GF-D8 (cell line): ENCODE results near the gene PREPL.
"Not testable (repeated sequence)": the region's sequence is repeated elsewhere in the genome, so short reads cannot be mapped to it uniquely, and the experiment has no call there.

Experiments used
- DNase-seq: peaks from one replicate; lab custom pipeline; 2025; lab: John Stamatoyannopoulos, UW

PREPL gene

DNA sequence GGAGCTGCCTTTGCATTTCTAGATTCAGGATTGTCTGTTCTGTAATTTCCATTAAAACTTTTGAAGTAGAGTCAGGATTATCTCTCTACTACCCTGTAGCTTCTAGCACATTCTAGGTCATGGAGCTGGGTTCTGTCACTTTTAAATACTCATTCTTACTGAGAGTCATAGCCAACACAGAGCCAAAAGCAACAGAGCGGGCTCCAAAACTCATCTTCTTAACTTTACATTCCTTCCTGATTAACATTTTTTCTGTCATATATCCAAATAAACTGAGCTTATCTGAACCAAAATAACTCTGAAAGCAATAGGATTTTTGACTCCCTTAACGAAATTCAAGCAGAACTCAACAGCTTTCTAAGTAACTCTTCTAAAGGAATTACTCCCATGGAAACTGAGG lies 12.9 kb downstream of the PREPL start:
- DNase-seq, result no peak

DNA sequence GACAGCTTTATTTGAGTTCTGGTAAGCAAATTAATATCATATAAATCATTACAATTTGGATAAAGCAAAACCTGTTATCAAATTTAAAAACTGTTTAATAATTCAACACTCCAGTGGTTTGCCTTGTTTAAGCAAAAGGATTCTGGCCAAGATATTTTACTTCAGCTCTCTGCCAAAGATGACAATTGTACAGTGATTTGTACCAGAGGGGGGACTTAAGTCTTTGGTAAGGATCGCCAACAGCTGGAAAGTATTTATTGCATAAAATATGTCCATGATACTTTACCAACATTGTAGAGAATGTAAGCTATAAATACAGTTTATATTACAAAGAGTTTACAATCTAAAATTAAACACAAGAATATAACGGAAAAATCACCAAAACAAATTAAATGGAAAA lies 13.8 kb downstream of the PREPL start:
- no peak for DNase-seq

DNA sequence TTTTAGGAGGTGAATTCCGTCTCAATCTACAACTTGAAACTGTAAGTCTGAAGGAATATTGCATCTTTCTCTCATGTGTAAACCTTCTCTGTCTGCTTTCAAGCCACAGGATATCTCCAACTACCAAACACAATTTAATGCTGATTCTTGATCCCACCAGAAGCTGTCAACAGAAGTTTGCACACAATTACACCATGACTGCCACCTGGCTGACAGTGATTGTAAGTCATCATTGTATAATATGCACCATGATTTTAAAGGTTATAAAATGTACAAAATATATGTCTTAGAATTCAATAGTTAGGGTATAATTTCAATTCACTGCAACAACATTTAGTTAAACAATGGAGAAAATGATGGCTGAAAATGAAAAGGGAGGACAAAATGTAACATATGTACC lies 18.4 kb downstream of the PREPL start:
- no peak for DNase-seq

DNA sequence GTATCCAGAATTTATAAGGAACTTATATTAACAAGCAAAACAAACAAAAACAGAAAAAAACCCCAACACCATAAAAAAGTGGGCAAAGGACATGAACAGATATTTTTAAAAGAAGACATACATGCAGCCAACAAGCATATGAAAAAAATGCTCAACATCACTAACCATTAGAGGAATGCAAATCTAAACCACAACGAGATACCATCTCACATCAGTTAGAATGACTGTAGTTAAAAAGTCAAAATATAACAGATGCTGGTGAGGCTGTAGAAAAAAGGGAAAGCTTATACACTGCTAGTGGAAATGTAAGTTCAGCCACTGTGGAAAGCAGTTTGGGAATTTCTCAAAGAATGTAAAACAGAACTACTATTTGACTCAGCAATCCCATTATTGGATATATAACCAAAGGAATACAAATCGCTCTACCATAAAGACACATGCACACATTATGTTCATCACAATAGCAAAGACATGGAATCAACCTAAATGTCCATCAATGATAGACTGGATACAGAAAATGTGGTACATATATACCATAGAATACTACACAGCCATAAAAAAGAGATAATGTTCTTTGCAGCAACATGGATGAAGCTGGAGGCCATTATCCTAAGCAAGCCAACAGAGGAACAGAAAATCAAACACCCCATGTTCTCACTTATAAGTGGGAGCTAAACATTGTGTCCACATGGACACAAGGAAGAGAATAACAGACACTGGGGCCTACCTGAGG lies 25.3 kb downstream of the PREPL start:
- DNase-seq, result no peak

DNA sequence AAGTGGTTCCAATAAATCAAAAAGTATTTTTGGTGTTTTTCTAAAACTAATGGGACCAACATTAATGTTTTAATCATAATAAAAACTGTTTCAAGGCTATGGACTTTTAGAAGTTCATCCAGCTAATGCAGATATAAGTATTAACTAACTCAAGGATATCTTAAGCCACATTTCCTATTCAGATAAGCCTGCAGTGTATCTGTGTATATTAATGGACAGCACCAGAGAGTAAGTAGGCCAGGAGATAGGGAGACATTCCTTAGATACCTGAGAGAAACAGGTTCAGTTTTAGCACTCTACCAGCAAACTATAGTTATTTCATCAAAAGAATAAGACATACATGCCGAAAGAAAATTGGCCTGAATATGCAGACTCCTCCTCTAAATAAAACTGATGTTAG lies 27.3 kb downstream of the PREPL start:
- DNase-seq, result no peak

DNA sequence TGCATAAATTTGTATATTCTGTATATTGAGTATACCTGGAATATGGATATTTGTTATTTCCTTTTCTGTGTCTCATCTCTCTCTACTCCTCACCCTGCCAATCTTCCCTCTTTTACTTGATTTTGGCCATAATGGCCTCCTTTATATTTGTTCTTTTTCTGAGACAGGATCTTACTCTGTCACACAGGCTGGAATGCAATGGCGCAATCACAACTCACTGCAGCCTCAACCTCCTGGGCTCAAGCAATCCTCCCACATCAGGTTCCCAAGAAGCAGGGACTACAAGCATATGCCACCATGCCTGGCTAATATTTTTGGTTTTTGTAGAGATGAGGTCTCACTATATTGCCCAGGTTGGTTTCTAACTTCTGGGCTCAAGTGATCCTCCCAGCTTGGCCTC lies 30.5 kb downstream of the PREPL start:
- DNase-seq, result no peak

DNA sequence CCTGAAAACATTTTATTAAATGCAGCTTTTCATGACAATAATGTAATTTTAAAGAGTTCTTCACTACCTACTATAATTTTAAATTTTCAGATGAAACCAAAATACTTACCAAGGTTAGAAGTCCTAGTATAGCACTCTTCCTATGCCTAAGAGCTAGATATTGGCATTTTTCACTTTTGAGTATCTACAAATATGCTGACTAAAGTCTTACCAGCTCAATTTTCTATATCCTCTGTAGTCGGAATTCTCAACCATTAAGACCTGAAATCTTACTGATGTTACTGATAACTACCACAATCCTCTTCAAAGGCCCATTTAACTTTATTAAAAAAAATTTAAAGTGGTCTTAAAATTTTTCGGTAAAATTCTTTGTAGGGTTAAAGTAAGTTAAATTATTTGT lies 32.0 kb downstream of the PREPL start:
- DNase-seq, result no peak

DNA sequence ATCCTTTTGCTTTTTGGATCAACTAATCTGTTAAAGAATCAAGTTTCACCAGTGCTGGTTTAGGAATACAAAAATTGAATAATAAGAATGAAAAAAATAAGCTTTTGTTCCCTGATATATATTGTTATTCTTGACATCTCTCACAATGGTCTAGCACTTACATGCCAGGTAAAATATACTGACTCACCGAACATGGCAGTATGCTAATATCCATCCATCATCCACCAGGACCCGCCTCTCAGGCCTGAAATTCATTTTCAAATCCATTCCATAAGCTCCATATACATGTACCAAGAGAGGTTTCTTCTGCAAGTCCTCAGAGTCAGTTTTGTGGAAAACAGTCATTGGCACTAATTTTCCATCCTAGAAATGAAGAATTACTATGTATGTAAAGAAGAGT lies 32.5 kb downstream of the PREPL start:
- DNase-seq, result no peak

DNA sequence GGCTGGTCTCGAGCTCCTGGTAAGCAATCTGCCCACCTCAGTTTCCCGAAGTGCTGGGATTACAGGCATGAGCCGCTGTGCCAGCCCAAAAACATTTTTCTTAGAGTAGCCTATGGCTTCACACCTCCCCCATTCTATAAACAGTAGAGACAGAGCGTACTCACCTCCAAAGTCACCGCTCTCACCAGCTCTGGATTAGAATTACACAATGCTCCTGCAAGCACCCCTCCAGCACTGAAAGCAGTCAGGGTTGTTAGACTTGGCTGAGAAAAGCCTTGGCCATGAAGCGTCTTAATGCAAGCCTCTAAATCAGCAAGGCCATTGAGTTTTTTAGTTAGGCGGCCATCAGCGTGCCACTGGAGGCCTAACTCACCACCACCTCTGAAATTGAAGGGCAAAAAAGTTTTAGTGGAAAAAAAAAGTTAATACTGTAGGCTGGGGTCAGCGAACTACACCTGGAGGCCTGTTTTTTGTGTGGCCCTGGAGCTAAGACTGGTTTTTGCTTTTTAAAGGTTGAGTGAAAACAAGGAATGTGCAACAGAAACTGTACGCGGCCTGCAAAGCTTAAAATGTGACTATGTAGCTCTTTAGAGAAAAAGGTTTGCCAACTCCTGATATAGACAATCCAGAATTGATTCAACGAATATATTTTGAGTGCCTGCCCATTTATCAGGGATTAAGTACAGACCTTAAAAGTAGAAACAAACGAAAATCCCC lies 34.6 kb downstream of the PREPL start:
- no peak for DNase-seq

DNA sequence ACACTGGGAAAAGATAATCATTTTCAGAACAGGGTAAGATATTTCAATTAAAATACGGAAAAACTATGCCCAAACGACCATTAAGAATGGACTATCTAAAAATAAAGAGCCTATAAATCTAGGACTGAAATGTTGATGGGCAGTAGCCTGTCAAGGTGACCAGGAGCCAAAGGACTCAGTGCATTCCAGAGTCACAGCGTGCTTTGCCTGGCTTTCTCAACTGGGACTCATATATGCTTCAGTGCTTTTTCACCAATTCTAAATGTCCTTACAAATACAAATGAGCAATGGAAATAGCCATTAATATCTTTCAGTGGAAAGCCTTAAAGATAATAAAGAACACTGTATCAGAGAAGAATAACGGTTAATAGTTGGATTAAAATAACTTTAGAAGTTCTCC lies 35.4 kb downstream of the PREPL start:
- DNase-seq, result no peak

DNA sequence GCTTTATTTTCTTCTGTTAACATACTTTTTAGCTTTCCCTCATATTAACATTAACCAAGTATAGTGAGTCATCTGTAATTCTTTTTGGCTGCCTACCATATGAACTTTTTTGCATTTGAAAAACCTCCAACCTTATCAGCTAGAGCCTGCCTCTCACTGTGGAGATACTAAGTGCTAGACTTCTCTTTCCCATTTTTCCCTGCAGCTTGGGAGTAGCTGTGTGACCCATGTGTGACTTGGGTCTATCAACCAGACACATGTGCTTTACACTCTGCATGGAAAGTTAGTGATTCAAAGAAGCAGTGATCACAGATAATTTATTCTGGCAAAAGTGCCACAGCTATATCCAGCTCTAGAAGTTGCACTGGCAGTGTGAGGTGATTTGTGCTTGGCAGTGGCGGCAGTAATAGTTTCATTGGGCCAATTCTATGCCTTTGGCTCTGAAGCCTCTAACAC lies 36.3 kb downstream of the PREPL start:
- no peak for DNase-seq

DNA sequence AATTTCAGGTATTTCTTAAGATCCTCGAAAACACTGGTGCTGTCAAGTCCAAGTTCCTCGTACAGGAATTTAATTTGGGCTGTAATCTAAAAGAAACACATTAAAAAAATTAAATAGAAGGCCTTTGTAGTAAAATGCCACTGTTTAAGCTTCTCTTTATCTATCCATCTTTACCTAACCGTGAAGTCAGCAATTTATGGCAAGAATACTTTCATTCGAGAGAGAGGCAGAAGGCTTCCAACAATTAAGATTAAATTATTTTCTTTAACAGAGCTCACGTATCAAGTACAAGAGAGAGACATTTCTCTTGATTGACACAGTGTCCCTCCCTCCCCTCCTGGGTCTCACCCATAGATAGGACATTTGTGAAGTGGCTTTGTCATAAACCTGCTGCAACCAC lies 39.9 kb downstream of the PREPL start:
- no peak for DNase-seq

DNA sequence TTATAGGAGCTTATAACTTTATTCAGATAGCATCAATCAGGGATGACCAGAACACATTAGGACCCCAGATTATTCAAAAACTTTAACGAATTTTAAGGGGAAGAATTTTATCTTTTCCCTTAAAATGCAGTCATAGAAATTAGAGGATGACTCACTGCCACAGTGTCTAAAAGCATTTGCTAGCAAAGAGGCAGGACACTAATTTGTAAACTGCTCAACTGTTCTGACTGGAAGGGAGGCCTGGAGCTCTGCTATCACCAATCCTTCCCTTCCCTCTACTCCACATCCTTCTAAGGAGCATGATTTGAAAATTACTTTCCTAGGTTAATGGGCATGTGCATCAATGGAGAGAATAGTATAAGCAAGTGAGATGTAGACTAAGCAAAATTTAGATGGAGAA lies 40.5 kb downstream of the PREPL start:
- DNase-seq, result no peak

DNA sequence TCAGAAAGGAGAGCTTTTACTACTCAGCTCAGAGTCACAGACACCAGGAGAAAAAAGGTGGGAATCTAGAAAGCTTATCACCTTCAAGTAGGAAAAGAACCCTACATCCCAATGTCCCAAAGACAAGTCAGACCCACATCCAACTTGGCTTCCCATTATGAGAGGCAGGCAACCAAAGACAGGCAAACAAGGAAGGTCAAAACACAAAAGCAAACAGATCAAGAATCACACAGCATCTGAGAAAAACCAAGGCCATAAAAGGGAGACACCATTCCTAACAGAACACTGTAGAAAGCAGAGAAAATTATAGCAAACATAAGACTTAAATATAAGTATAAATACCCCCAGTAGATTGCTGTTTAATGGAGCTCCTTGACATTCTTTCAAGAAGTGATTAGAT lies 45.3 kb downstream of the PREPL start:
- DNase-seq, result no peak

DNA sequence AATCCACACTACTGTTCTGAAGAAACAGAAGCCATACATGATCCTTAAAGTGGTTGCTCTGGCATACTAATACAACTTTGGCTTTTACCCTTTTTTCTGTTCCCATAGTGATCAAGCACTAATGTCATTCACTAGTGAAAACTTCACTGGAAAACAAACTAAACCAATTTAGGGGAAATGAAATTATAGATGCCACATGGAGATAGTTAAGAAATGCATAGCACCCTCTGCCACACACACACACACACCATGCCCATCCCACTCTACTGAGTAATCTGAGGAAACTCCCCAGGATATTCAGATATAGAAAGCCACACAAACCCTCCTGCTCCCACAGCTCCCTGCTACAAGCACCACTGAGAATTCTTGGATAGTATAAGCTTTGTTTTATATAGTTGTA lies 46.9 kb downstream of the PREPL start:
- no peak for DNase-seq

DNA sequence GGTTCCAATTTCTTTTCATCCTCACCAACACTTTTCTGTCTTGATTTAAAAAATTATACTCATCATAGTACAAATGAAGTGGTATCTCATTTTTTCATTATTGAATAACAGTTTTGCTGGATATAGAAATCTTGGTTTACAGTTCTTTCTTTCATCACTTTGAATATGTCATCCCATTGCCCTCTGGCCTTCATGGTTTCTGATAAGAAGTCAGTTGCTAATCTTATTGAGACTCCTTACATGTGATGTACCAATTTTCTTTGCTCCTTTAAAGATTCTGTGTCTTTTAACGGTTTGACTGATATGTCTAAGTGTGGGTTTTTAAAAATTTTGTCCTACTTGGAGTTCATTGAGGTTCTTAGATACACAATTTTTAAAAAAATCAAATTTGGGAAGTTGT lies 51.0 kb downstream of the PREPL start:
- DNase-seq, result no peak

DNA sequence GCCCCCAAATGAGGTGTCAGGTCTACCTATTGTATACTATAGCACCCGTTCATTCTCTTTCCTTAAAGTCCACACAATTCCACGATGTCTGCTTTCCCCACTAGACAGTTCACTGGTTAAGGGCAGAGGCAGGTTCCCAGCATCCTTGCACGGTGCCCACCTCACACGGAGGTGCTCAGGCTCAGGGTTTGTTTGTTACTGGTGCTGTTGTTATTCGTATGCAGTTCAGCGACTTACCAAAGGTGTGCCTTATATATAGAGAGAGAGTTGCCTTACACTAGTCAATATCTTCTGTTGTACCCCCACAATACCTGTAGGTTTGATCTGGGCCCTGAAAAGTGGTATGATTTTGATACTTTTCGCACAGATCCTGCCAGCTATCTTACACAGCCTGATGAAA lies 55.4 kb downstream of the PREPL start:
- DNase-seq, result no peak

DNA sequence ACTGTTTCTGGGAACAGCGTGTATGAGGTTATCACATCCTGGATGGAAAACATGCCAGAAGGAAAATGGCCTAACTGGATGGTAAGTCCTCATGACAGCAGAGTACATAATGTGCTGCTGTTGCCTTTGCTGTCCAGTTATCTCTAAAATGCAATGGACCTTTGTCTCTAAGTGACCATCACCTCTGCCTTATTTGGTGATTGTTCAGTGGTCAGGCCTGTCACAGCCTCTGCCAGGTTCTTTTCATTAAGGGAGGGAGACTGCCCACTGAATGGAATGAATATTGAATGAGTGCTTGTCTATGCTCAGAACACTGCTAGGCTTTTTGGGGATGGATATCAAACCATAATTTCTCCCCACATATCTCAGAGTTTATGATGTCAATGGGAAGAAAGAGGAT lies 57.0 kb downstream of the PREPL start:
- no peak for DNase-seq

DNA sequence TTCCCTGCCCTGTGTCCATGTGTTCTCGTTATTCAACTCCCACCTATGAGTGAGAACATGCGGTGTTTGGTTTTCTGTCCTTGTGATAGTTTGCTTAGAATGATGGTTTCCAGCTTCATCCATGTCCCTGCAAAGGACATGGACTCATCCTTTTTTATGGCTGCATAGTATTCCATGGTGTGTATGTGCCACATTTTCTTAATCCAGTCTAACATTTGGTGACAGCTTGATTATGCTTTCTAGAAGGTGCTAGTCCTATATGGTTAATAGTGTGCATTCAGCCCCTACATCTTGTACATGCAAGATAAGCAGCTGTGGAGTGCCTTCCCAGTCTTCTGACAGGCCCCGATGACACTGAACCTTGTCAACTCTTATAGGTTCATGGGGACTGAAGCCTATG lies 57.5 kb downstream of the PREPL start:
- not testable (repeated sequence) for DNase-seq

DNA sequence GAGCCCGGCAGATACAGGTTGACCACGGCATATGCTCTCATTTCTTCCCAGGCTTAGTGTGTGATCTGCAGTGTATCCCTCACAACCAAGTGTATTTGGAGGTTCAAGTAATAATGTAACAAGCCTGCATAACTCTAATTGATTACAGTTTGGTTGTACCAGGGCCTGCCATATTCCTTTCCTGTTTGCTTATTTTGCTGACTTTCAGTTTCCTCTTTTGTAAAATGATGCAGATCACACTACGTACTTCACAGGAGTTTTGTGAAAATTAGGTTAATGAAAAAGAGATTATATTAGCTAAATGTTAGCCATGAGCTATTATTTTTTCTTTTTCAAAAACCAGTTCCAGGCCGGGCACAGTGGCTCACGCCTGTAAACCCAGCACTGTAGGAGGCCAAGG lies 60.2 kb downstream of the PREPL start:
- DNase-seq, result no peak

DNA sequence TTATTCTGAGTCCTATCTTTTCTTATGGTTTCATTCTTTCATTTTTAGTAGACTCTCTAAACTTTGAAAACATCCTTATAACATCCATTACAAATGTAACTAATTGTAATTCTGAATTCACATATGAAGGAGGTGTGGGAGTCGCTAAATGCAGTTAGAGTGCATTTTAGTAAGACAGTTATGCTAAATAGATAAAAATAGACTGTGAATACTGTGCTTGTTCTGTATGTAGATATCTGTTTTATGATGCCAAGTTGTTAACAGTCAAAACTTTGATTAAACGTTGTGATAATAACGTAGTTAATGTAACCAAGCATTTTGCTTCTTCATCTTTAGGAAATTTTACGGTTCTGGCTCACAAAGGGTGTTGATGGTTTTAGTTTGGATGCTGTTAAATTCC lies 61.7 kb downstream of the PREPL start:
- no peak for DNase-seq

DNA sequence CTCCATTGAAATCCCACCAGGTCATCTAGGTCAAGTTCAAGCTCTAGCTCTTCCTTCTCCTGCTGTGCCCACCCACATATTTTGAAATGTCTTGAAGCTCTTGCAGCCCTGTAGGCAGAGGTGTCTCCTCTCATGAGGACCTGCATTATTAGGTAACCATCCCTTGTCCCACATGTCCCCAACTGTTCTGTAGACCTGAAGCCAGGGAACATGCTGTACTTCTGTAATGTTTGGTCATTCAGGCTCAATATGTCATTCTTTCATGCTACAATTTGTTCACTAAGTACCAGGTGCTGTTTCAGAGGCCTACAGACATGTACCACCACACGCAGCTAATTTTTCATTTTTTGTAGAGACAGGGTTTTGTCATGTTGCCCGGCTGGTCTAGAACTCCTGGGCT lies 63.9 kb downstream of the PREPL start:
- DNase-seq, result no peak

DNA sequence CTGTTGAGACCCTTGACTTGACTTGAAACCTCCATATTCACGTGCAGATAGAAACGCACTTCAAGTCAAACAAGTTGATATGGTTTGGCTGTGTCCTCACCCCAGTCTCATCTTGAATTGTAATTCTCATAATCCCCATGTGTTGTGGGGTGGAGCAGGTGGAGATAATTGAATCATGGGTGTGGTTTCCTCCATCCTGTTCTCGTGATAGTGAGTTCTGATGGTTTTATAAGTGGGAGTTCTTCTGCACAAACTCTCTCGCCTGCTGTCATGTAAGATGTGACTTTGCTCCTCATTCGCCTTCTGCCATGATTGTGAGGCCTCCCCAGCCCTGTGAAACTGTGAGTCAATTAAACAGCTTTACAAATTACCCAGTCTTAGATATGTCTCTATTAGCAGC lies 64.6 kb downstream of the PREPL start:
- DNase-seq, result no peak
